NCI-H510A (cell line): ENCODE results near the gene MINDY3.
"Not testable (repeated sequence)": the region's sequence is repeated elsewhere in the genome, so short reads cannot be mapped to it uniquely, and the experiment has no call there.

Experiments used
- DNase-seq: peaks from one replicate; lab custom pipeline; 2025; lab: John Stamatoyannopoulos, UW

The MINDY3 gene

DNA sequence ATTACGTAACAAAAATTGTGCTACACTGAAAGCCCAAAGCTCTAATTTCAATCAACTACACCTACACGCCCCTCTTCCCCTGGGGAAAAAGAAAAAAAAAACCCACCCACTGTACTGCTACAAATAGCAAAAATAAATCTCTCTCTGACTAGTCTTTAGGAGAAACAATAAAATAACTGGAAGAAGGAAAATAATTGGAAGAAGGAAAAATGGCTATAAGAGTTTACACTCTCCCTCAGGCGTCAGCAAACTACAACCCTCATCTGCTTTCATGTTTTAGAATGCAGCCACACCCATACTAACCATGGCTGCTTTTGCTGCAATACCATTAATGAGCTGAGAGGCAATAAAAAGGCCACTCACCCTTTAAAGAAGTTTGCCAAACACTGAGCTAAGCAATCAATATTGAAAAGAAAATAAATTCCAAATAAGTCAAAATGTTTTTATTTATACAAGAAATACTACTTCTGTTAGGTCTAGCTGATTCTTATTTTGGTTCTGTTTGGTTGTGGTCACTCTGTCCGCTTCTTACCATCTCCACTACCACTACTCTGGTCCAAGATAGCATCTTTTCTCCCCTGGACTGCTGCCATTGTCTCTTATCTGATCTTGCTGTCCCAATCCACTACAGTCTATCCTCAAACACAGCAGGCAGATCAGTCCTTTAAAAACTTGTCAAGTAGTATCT lies 3.8 kb downstream of the MINDY3 start:
- DNase-seq, result no peak

GRCh38 chr10:15853800-15854199 lies 6.5 kb downstream of the MINDY3 start:
- no peak for DNase-seq

GRCh38 chr10:15852111-15852557 lies 8.2 kb downstream of the MINDY3 start:
- no peak for DNase-seq

DNA sequence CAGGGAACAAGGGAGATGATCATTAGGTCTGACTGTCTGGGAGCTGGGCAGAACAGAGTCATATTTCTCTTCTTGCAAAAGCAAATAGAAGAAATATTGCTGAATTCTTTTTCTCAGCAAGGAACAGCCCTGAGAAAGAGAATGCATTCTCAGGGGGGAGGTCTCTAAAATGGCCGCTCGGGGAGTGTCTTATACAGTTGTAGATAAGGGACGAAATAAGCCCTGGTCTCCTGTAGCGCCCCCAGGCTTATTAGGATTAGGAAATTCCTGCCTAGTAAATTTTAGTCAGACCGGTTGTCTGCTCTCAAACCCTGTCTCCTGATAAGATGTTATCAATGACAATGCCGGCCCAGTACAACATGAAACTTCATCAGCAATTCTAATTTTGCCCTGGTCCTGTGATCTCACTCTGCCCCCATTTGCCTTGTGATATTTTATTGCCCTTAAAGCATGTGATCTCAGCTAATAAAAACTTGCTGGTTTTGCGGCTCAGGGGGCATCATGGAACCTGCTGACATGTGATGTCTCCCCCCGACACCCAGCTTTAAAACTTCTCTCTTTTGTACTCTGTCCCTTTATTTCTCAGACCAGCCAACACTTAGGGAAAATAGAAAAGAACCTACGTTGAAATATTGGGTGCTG lies 9.8 kb downstream of the MINDY3 start:
- not testable (repeated sequence) for DNase-seq

DNA sequence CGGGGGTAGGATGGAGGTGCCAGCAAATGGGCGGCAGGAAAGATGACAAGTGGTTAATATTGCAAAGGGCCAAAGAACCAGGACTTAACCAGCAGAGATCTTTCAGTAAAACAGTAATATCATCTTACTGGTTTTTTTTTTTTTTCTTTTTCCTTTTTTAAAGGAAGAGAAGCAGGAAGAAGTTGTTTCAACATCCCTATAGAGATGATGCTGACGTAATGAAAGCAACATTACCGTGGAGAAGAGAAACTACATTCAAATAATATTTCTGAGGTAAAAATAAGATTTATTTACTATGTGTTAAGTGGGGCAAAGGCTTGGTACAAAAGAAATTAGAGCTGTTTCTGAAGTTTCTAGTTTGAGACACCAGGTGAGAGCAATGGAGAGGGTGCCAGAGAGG lies 11.0 kb downstream of the MINDY3 start:
- no peak for DNase-seq

- DNase-seq, result no peak
Observed at GRCh38 chr10:15847481-15847880, 12.8 kb downstream of the MINDY3 start.

- DNase-seq, result no peak
Observed at GRCh38 chr10:15844517-15844916, 15.8 kb downstream of the MINDY3 start.

DNA sequence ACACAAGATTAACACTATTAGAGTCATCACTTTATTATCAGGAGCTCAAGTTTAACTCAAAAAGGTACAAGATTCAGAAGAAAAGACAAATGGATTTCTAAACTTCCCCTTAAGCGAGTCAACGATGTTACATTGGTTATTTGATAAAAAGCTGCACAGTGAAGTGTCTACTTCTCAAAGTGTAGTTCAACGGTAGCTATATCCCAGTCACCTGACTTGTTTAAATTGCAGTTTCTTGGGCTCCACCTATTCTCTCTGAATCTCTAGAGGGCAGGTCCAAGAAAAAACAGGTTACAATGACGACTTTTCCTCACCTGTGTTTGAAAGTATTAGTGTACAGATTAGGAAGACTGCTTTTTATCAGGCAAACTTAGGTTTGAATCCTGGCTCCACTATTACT lies 16.6 kb downstream of the MINDY3 start:
- no peak for DNase-seq

- no peak for DNase-seq
Observed at GRCh38 chr10:15842556-15843169, 17.6 kb downstream of the MINDY3 start.

- no peak for DNase-seq
Observed at GRCh38 chr10:15841696-15842095, 18.6 kb downstream of the MINDY3 start.

GRCh38 chr10:15836807-15837206 lies 23.5 kb downstream of the MINDY3 start:
- no peak for DNase-seq

- no peak for DNase-seq
Observed at GRCh38 chr10:15829495-15829894, 30.8 kb downstream of the MINDY3 start.

- no peak for DNase-seq
Observed at GRCh38 chr10:15824498-15824897, 35.8 kb downstream of the MINDY3 start.

GRCh38 chr10:15822131-15822530 lies 38.2 kb downstream of the MINDY3 start:
- DNase-seq, result no peak

- no peak for DNase-seq
Observed at GRCh38 chr10:15821046-15821683, 39.1 kb downstream of the MINDY3 start.

GRCh38 chr10:15817409-15818046 lies 42.8 kb downstream of the MINDY3 start:
- no peak for DNase-seq

GRCh38 chr10:15815242-15815885 lies 44.9 kb downstream of the MINDY3 start:
- DNase-seq, result no peak

- no peak for DNase-seq
Observed at GRCh38 chr10:15814565-15814964, 45.7 kb downstream of the MINDY3 start.

- no peak for DNase-seq
Observed at GRCh38 chr10:15813415-15813814, 46.9 kb downstream of the MINDY3 start.

- DNase-seq, result no peak
Observed at GRCh38 chr10:15809450-15809849, 50.9 kb downstream of the MINDY3 start.

GRCh38 chr10:15808204-15808797 lies 52.0 kb downstream of the MINDY3 start:
- DNase-seq, result no peak
